DND-41 (cell line): Measurements from ENCODE around the gene CLRN3.

Source experiments
- ATAC-seq: fragments of 200-7000 bp; cut with Tn5 transposase; 3 replicates; pipeline ENCODE4 v1.9.1; 2021; ENCODE audit warnings: low read depth; ENCODE audit not compliant: insufficient read depth
- DNase-seq: peaks from one replicate; pipeline ENCODE4 v3.0.0-alpha.2; 2020
- H2AFZ ChIP-seq: 2 replicates; pipeline ENCODE4 v1.6.0; 2012; ENCODE audit warnings: low read depth, low read length
- H3K27ac ChIP-seq: 2 replicates; pipeline ENCODE4 v1.5.1; 2012; ENCODE audit warnings: low read length, inconsistent platforms
- H3K27me3 ChIP-seq: fragments of 200-600 bp; sonication (generic); 2 replicates; pipeline ENCODE4 v1.6.0; 2012; ENCODE audit warnings: low read length, mild to moderate bottlenecking, inconsistent platforms; ENCODE audit not compliant: insufficient read depth, poor library complexity
- H3K36me3 ChIP-seq: 2 replicates; pipeline ENCODE4 v1.5.1; 2012; ENCODE audit warnings: low read length, inconsistent platforms; ENCODE audit not compliant: insufficient read depth
- H3K4me1 ChIP-seq: 2 replicates; pipeline ENCODE4 v1.5.1; 2012; ENCODE audit warnings: mild to moderate bottlenecking, low read length; ENCODE audit not compliant: insufficient read depth
- H3K4me2 ChIP-seq: 2 replicates; pipeline ENCODE4 v1.6.0; 2012; ENCODE audit warnings: mild to moderate bottlenecking, moderate library complexity, low read length, inconsistent platforms; ENCODE audit not compliant: insufficient read depth
- H3K4me3 ChIP-seq, 2 experiments: fragments of 200-600 bp in 1 of 2; shearing (Covaris generic) in 1 of 2; 2 replicates each; pipeline ENCODE4 v1.5.1; 2012 to 2016; ENCODE audit warnings: inconsistent platforms in 2 of 2, low read length in 2 of 2, mild to moderate bottlenecking in 2 of 2, low read depth in 1 of 2, moderate library complexity in 1 of 2
- H3K79me2 ChIP-seq: 2 replicates; pipeline ENCODE4 v1.6.0; 2012; ENCODE audit warnings: low read length, inconsistent platforms; ENCODE audit not compliant: insufficient read depth
- H3K9ac ChIP-seq: 2 replicates; pipeline ENCODE4 v1.6.0; 2012; ENCODE audit warnings: low read depth, mild to moderate bottlenecking, inconsistent platforms, low read length, moderate library complexity
- H3K9me3 ChIP-seq: 2 replicates; pipeline ENCODE4 v1.5.1; 2012; ENCODE audit warnings: low read length, moderate library complexity, mild to moderate bottlenecking, inconsistent platforms; ENCODE audit not compliant: insufficient read depth, severe bottlenecking
- H4K20me1 ChIP-seq: 2 replicates; pipeline ENCODE4 v1.6.0; 2012; ENCODE audit warnings: low read length; ENCODE audit not compliant: insufficient read depth
- CTCF ChIP-seq: IDR thresholded peaks from 2 replicates; pipeline ENCODE4 v1.5.1; 2012; ENCODE audit warnings: borderline replicate concordance, low read length, moderate library complexity, mild to moderate bottlenecking; ENCODE audit not compliant: poor library complexity, severe bottlenecking; ENCODE audit errors: extremely low read depth
- EZH2 ChIP-seq: IDR thresholded peaks from 3 replicates; pipeline ENCODE4 v1.6.1; 2012; ENCODE audit warnings: borderline replicate concordance, low read depth, mild to moderate bottlenecking, moderate library complexity, low read length, inconsistent platforms; ENCODE audit not compliant: severe bottlenecking

The CLRN3 gene

GRCh38 chr10:127854769-127855590, 37.8 kb downstream of the CLRN3 start:
- Histone ChIP-seq H3K9me3 (no peaks in the 10 kb centered on the region), H4K20me1 (0 out of 2 replicates have a peak, but pooled peaks cover 4% of the 10 kb centered on the region), H3K79me2 (no peaks in the 10 kb centered on the region), H3K4me1 (no peaks in the 10 kb centered on the region), H3K4me3 (no peak overlapping the region), H2AFZ (no peak overlapping the region), H3K27me3 (no peaks in the 10 kb centered on the region), H3K4me2 (no peak overlapping the region), H3K9ac (no peak overlapping the region), H3K36me3 (no peaks in the 10 kb centered on the region), H3K27ac (no peak overlapping the region)
- no peak for DNase-seq
- TF ChIP-seq EZH2 = no peak
- no peak for TF ChIP-seq CTCF
- no peak for ATAC-seq

- Histone ChIP-seq H3K27ac (no peak overlapping the region), H3K4me2 (no peak overlapping the region)
Observed at GRCh38 chr10:127853868-127854768, 38.6 kb downstream of the CLRN3 start.

GRCh38 chr10:127852456-127852855, 40.3 kb downstream of the CLRN3 start:
- ATAC-seq (no peak), DNase-seq (no peak)
- H2AFZ ChIP-seq = no peak overlapping the region
- 0 out of 2 replicates have a peak, but pooled peaks cover 4% of the 10 kb centered on the region for H4K20me1 ChIP-seq
- no peak overlapping the region for H3K27ac ChIP-seq
- H3K9me3 ChIP-seq = no peaks in the 10 kb centered on the region
- no peak overlapping the region for H3K4me2 ChIP-seq
- H3K79me2 ChIP-seq = no peaks in the 10 kb centered on the region
- TF ChIP-seq CTCF = no peak
- TF ChIP-seq EZH2 = no peak
- H3K4me3 ChIP-seq = no peak overlapping the region
- H3K4me1 ChIP-seq = no peaks in the 10 kb centered on the region
- no peaks in the 10 kb centered on the region for H3K36me3 ChIP-seq
- no peak overlapping the region for H3K9ac ChIP-seq
- no peaks in the 10 kb centered on the region for H3K27me3 ChIP-seq

More at GRCh38 chr10:127853868-127854768, 38.6 kb downstream of the CLRN3 start:
- ATAC-seq = peak; percentile 94
- no peak for TF ChIP-seq EZH2
- TF ChIP-seq CTCF = peak; percentile 91
- no peaks in the 10 kb centered on the region for H3K9me3 ChIP-seq
- H3K4me3 ChIP-seq = no peak overlapping the region
- no peak overlapping the region for H2AFZ ChIP-seq
- H4K20me1 ChIP-seq = 0 out of 2 replicates have a peak, but pooled peaks cover 4% of the 10 kb centered on the region
- no peaks in the 10 kb centered on the region for H3K36me3 ChIP-seq
- no peaks in the 10 kb centered on the region for H3K27me3 ChIP-seq
- peak; percentile 64 for DNase-seq
- H3K9ac ChIP-seq = no peak overlapping the region
- H3K79me2 ChIP-seq = no peaks in the 10 kb centered on the region
- no peaks in the 10 kb centered on the region for H3K4me1 ChIP-seq
